KBM-7 (cell line): Measurements from ENCODE around the gene SPATA31C2.
"Not testable (repeated sequence)": the region's sequence is repeated elsewhere in the genome, so short reads cannot be mapped to it uniquely, and the experiment has no call there.

Experiments
- DNase-seq: peaks from one replicate; pipeline ENCODE4 v3.0.0-alpha.2; 2015
- in situ Hi-C: fragments of 300-500 bp; cut with MboI; formaldehyde crosslinking; loops from 2 replicates; pipeline ENCODE4 v1.14.3; 2020; ENCODE audit warnings: low sequenced_read_pairs, low pct_unique_long_range_greater_than_20kb, mixed read lengths

The SPATA31C2 gene

DNA sequence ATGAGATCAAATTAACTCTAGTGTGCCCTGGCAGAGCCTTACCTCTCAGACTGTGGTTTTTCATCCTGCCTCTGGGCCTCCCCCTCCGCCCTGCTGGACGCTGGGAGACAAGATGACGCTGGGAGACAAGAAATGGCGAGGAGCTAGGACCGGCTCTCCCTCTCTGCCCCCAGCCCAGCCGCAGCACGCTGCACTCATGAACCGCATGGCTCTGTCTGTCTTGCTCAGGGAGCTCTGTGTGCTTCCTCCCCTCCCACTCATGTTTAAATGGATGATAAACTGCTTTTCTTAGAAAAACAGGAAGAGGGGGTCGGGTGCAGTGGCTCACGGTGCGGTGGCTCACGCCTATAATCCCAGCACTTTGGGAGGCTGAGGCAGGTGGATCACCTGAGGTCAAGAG, 4.7 kb downstream of the SPATA31C2 start:
- in situ Hi-C loops: not testable (repeated sequence)

DNA sequence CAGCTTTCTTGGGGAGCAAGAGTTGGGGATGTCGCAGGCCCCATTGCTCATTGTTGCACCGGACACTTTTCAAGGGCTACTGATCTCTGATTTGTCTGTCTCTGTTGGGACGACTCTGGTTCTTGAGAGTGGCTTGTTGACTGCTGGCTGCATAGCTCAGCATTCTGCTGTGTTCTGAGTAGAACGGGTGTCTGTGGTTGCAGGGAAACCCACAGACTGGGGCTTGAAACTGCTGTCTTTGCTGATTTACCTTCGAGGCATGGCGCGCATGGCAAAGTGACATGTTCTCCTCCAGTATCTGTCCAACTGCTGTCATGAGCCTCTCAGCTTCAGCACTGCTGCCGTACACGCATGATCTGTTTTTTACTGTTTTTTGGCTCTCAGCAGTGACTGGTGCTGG, 8.7 kb downstream of the SPATA31C2 start:
- in situ Hi-C loops, DNase-seq: not testable (repeated sequence)

More for the DNA sequence above, 4.7 kb downstream of the SPATA31C2 start:
- peak; percentile 73 for DNase-seq

DNA sequence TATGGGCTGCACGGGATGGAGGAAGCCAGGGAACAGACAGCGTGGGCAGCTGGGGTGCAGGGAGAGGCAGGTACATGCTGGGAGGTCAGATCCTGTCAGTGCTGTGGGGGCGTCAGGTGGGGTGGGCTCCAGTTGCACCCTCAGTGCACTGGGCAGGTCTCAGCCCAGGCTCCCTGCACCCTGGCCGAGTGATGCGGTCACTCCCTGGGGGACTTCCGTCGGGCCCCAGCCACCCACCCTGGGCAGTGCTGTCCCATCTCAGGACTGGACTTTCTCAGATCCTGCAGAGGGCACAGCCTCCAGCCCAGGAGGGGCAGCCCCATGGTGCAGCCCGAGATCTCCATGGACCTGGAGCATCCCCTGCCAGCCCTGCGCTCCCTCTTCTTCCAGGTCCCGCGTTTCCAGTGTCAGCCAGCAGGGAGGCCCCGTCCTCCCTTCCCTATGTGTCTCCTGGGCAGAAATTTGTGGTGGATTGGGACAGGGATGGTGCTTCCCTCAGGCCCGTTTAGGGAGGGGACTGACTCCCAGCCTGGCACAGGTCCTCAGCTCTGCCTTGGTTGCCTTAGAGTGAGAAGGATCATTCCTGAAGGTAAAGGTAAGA, 10.5 kb downstream of the SPATA31C2 start:
- DNase-seq, in situ Hi-C loops: not testable (repeated sequence)

DNA sequence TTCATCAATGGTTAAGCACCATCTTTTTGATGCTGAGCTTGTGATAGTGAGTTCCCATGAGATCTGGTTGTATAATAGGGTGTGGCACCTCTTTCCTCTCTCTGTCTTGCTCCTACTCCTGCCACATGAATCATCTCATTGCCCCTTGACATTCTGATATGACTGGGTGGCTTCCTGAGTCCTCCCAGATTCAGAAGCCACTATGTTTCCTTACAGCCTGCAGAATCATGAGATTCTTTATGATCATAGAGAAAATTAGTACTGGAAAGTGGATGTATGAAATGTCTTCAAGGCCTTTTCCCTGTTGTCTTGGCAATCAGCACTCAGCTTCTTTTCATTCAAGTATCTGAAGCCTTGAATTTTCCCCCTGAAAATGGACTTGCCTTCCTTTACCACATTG, 14.9 kb downstream of the SPATA31C2 start:
- DNase-seq, in situ Hi-C loops: not testable (repeated sequence)

DNA sequence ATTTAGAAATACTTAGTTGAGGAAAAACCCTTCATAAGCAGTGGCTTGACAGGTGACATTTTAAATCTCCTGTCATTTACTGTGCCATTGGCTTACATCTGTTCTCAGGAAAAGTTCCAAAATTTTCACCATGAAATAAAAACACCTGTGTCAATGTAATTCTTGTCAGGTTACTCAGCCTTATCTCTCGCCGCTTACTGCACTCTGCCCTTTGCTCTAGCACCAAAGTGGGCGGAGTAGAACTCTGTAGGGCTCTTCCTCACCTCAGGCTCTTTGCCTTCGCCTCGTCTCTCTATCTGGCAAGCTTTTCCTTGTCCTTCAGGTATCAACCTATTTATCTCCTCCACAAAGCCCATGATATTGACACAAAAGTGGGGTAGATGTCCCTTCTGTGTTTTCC, 20.2 kb downstream of the SPATA31C2 start:
- DNase-seq, in situ Hi-C loops: not testable (repeated sequence)

DNA sequence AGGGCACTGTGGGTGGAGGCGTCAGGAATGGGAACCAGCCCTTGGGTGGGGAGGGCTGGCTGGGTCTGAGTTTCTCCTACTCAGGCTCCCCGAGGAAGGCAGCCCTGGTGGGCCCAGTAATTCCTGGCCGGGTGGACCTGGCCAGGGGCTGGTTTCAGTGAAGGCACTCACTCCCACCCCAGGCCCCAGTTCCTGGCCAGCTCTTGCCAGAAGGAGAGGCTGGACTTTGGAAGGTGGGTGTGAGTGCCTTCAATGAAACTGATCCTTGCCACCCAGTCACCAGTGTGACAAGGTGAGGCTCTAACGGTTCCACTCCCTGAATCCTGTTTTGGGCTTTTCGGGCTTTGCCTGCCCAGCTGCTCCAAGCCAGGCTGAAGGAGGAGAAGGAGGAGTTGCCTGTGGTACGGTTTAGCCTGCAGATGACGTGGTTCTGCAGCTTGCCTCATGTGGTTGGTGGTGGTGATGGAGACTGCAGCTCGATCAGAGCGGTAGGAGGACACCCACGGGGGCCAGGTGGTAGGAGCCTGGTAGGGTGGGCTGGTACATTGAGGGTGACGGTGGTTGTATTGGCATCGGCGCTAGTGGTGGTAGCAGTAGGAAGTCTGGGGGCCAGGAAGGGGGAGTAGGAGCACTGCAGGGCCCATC, 23.2 kb downstream of the SPATA31C2 start:
- DNase-seq, in situ Hi-C loops: not testable (repeated sequence)

DNA sequence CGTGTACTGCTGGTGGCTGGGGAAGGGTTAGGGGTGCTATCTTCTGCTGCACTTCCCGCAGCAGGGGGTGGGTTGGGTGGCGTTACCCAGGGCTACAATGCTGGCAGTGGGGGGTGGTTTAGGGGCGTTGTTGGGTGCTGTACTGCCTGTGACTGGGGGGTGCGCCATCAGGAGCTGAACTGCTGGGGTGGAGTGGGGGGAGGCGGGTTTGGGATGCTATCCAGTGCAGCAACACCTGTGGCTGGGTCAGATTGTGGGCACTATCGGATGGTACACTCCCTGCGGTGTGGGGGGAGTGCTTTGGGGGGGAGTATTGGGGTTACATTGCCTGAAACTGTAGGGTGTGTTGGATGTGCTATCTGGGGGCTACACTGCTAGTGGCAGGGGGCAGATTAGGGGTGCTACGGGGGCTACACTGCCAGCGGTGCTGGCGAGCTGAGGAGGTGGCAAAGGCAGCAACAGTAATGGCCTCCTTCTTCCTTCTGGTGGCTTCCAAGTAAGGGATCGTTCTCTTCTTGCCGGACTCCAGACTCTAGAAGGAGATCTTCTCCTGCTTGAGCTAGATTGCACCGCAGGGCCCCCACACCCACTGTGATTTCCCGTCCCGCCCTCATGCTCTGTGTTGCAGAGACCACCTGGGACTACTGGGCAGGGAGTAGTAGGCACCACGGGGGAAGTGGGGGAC, 23.9 kb downstream of the SPATA31C2 start:
- DNase-seq, in situ Hi-C loops: not testable (repeated sequence)

DNA sequence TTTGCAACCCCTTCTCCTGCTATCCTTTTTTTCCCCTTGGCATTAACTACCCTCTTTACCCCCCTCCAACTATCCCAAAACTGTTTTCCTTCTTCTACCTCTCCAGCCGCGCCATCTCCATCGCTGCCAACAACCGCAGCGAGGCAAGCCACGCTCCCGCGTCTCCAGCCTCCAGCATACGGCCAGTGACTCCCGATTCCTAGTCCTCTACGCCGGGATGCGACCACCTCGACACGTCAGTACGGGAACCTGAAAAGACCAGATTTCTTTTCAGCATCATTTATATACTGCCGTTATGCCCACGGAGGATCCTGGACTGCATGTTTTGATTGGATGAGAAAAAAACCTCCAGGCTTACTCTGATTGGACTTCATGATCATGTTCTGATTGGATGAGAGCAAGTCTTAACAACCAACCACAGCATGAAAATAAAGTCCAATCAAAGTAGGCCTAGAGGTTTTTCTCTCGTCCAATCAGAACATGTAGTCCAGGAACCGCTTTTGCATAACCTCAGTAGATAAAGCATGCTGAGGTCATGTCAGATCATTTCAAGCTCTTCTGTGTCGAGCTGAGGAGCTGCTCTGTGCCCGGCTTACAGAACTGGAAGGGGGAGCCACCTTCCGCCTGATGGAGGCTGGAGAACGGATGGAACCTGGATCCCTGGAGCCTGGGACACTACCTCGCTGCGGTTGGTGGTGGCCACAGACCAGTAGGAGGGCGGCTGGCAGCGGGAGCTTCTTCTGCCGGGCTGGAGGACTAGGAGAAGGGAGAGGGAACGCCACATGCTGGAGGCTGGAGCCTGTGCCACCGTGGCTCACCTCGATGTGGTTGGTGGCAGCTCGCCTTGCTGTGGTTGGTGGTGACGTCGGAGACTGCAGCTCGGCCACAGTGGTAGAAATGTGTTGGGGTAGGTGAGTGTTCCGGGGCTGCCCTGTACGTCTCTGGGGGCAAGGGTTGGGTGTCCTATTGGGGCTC, 24.8 kb downstream of the SPATA31C2 start:
- in situ Hi-C loops, DNase-seq: not testable (repeated sequence)

DNA sequence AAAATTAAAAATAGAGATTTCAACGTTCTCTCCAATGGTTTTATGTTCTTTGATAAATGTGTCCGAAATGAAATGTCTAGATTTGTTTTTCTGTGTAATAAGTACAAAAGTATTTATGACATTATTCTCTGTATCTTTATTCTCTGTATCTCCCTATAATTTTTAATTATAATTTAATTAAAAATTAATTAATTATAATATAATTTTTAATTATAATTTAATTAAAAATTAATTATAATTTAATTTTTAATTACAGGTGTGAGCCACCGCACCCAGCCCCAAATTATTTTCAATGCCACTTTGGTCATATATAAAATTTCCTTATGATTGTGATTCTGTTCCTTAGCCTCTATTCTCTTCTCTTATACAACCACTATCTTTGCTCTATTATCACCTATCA, 28.2 kb downstream of the SPATA31C2 start:
- in situ Hi-C loops: no loop called here
- DNase-seq: no peak

DNA sequence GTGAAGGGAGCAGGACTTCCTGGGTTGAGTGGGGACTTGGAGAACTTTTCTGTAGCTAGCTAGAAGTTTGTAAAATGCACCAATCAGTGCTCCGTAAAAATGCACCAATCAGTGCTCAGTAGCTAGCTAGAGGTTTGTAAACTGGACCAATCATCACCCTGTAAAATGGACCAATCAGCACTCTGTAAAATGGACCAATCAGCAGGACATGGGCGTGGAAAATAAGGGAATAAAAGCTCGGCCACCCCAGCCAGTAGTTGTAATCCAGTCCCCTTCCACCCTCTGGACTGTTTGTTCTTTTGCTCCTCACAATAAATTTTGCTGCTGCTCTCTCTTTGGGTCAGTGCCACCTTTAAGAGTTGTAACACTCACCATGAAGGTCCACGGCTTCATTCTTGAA, 29.5 kb downstream of the SPATA31C2 start:
- in situ Hi-C loops: no loop called here
- no peak for DNase-seq

DNA sequence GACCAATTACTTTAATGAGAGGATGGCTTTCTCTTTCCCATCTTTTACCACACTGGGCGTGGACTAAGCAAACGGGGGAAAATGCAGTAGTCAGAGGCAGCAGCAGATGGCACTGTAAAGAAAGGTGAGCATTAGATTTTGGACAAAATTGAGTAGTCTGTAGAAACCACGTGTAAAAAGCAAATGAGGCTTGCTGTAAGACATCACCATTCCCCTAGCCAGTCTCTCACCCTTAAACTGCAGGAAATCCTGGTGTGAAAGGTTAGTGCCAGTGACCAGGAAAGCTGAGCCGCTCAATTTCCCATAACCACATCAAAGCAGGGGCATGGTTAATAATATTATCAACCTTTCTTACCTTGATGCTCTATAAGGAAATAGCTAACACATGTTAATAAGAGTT, 31.8 kb downstream of the SPATA31C2 start:
- in situ Hi-C loops: no loop called here
- DNase-seq: peak; percentile 44

DNA sequence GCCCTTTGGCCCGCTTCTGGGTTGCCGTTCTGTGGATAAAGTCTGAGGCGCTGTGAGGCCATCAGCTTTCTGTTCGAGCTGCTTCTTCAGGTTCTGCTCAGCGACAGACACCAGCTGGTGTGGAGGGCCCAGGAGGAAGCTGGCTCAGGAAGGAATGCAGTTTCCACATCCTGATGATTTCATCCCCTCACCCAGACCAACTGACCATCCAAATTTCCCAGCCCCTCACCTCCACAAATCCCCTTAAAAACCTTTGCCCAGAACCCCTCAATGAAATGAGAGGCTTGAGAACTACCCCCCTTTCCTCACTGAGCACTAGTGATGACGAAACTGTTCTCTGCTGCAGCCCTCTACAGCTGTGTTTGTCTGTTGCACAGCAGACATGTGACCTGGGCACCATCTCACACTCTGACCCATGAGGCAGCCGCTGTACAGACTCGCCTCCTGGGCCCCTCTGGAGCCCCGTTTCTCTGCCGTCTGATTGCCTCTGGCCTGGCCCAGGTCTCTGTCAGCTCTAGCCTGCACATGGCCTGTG, 45.4 kb downstream of the SPATA31C2 start:
- in situ Hi-C loops: no loop called here
- DNase-seq: peak; percentile 28

DNA sequence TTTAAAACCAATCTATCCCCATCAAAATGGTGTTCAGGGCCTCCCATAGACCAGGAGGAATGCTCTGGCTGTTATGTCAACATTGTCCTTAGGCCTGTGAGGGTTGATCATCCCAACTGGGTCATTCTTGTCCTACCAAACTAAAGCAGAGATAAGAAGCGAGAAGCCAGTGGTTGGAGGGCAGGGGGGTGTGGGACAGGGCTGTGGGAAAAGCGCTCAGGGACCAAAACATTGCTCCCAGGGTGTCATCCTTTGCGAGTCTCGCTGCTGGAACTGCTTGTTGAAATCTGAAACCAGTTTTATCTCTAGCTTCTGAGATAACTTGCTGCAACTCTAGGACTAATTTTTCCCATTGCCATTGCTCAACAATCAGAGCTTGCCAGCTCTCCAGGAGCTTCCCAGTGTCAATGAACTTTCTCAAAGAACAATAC, 48.1 kb downstream of the SPATA31C2 start:
- DNase-seq: no peak
- in situ Hi-C loops: no loop called here

DNA sequence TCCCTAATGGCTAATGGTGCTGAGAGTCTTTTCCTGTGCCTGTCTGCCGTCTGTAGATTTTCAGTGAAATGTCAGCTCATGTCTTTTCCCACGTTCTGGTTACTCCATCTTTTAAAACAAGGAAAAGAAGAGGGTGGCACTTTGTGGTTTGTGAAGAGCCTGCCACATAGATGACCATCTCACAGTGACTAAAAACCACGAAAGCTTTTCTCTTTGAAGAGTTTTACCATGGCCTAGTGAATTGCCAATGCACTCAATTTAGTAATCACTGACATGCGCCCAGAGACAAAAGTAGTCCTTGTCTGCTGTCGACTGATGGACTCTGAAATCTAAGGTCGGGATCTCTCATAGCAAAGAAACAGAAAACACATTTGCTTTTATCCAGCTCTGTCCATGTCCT, 50.4 kb downstream of the SPATA31C2 start:
- in situ Hi-C loops: no loop called here
- no peak for DNase-seq

DNA sequence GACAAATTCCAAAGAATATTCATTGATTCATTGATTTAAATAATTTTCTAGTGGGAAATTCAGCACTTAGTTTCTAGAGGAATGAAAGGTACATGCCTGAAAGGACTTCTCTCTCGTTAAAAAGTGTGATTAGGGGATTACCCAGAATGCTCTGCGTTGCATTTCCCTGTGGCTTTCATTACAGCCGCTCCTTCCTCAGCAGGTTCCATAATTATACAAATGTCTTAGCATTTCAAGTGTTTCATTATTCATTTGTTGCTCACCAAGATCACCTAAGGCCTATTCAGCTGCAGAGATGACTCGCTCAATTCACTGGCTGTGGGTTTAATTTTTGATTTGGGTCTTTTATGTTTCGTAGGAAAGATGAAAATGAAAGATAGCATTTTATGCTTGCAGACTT, 52.8 kb downstream of the SPATA31C2 start:
- in situ Hi-C loops: no loop called here

DNA sequence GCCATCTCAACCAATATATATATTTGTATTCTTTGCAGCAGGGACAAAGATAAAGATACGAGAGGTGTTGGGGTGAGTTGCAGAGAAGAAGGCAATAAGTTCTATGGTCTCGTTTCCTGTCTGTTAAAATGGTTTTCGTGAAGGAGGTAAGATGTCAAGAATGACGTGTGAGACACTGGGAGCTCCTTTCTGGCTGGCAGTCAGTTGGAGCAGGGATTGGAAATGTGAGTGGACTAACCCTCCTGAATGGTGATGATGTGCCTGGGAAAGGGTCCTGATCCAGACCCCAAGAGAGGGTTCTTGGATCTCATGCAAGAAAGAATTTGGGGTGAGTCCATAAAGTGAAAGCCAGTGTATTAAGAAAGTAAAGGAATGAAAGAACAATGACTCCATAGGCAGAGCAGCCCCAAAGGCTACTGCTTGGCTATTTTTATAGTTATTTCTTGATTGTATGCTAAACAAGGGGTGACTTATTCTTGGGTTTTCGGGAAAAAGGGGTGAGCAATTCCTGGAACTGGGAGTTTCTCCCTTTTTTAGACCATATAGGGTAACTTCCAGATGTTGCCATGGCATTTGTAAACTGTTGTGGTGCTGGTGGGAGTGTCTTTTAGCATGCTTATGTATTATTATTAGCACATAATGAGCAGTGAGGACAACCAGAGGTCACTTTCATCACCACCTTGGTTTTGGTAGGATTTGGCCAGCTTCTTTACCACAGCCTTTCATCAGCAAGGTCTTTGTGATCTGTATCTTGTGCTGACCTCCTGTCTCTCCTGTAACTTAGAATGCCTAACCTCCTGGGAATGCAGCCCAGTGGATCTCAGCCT, 53.7 kb downstream of the SPATA31C2 start:
- DNase-seq: no peak
- in situ Hi-C loops: no loop called here

More for the DNA sequence above, 52.8 kb downstream of the SPATA31C2 start:
- DNase-seq: no peak
